Head of caudate nucleus (tissue), 42 donors: ENCODE measurements around the gene ATRAID.

Experiments
- DNase-seq, 42 donors: peaks; one replicate each; pipeline versions ENCODE4 v3.0.0 to v3.0.0-alpha.2; 2020 to 2021; ENCODE audit warnings: mixed read lengths in 7 of 42
- intact Hi-C: fragments of 100-400 bp; cut with DNase I; formaldehyde crosslinking; loops from one replicate; pipeline ENCODE4 v1.15.0; 2022

The ATRAID gene

DNA sequence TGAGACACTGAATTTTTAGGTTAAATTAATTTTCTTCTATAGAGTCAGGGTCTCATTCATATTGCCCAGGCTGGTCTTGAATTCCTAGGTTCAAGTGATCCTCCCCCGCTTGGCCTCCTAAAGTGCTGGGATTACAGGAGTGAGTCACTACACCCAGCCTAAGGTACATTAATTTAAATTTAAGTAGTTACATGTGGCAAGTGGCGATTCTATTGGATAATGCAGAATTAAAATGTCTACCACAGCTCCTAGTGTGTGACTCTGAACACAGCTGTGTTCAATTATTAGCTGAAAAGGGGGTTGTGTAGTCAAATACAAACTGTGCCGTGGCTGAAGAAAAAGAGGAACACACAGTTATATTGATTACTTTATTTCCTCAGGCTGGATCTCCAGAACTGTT lies 3.1 kb downstream of the ATRAID start:
- intact Hi-C loops, result loop anchor here (5.0 to 10.0 kb wide), 4 partner anchors 83 to 240 kb away; partner anchors contain the start of genes EIF2B4, MAPRE3, NRBP1 and PREB

DNA sequence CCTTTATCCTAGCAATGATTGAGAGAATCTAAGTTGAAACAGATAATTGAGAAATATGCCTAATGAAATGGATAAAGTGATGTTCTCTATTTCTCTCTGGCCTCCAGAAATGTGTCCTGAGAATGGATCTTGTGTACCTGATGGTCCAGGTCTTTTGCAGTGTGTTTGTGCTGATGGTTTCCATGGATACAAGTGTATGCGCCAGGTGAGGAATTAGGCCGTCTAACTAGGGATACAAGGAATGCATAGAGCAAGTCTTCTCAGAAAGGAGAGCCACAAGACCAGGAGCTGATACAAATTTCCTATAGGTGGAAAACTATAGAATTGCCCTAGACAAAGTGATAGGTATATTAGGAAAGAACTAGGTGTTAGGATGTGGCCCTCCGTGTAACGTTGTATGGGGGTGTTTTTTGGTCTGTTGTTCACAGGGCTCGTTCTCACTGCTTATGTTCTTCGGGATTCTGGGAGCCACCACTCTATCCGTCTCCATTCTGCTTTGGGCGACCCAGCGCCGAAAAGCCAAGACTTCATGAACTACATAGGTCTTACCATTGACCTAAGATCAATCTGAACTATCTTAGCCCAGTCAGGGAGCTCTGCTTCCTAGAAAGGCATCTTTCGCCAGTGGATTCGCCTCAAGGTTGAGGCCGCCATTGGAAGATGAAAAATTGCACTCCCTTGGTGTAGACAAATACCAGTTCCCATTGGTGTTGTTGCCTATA lies 4.7 kb downstream of the ATRAID start:
- intact Hi-C loops, result loop anchor here (10.0 kb wide), 1 partner anchor 242 kb away; the partner anchor contains the start of gene MAPRE3
- peak in 1 of 42 donors; percentile 15 for DNase-seq

More for the DNA sequence above, 3.1 kb downstream of the ATRAID start:
- DNase-seq, result no peak

DNA sequence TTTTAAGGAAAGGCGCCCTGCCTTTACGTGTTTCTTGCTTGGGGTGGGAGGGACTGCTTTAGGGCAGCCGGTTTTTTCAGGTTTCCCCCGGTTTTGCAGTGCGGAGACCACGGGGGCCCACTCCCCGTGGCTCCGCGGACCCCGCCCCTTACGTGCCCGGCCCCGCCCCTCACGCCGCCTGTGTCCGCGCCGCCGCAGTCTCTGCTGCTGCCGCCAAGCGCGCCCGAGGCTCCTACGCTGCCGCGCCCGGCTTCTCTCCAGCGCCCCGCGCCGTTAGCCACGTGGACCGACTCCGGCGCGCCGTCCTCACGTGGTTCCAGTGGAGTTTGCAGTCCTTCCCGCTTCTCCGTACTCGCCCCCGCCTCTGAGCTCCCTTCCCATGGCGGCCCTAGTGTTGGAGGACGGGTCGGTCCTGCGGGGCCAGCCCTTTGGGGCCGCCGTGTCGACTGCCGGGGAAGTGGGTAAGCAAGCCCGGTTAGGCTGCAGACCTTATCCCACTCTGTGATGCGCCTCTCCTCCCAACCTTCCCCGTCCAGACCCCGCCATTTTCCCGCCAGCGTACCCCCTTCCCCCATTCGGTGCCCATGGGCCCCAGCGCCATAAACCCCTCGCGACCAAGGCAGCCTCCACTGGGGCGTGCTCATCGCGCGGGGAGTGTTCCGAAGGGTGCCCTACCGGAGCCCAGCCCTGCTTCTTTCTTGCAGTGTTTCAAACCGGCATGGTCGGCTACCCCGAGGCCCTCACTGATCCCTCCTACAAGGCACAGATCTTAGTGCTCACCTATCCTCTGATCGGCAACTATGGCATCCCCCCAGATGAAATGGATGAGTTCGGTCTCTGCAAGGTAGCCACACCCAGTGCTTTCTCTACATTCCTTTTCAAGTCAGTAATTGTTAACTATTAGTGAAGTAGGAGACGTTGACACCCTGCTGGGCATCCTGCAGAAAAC lies 5.6 kb downstream of the ATRAID start, which contains the start of gene CAD:
CAD (plus strand) TSS at position 197 of the 949 bp plus-strand sequence; CDS start at position 380, 183 bp downstream.
- peak; percentile 76 to 96 (median 90) for DNase-seq
- intact Hi-C loops, result loop anchor here (10.0 kb wide), 1 partner anchor 243 kb away; the partner anchor contains the start of gene MAPRE3

DNA sequence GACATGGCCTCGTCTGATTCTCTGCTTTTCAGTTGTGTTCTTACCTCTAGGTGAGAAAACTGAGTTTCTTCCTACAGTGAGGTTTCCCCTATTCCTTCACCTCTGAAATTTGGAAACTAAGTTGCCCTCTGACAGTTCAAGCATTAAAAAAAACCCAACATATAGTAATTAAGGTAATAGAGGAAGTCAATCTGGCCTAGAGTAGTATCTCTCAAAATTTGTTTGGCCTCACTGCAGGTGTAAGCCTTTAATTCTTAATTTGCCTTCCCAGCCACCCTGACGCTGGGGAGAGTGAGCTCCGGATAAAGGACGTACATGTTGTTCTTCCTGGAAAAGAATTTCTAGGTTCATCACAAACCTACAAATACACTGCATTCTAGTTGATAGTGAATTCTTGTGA lies 6.8 kb downstream of the ATRAID start:
- intact Hi-C loops, result loop anchor here (10.0 kb wide), 1 partner anchor 244 kb away; the partner anchor contains the start of gene MAPRE3
- DNase-seq, result no peak

DNA sequence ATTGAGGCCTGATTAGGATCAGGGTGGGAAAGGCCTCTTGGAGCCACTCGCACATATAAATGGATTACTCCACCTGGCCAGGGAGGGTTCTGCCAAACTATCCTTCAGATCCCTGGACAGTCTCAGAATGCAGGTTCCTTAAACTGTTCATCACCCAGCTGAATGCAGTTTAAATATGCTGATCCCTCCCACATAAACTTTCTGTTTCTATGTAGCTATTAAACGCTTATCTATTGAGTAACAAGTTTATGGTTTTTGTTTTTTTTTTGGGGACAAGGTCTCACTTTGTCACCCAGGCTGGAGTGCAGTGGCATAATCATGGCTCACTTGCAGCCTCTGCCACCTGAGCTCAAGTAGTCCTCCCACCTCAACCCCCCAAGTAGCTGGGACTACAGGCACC lies 7.2 kb downstream of the ATRAID start:
- no peak for DNase-seq
- intact Hi-C loops, result loop anchor here (10.0 kb wide), 1 partner anchor 244 kb away; the partner anchor contains the start of gene MAPRE3

DNA sequence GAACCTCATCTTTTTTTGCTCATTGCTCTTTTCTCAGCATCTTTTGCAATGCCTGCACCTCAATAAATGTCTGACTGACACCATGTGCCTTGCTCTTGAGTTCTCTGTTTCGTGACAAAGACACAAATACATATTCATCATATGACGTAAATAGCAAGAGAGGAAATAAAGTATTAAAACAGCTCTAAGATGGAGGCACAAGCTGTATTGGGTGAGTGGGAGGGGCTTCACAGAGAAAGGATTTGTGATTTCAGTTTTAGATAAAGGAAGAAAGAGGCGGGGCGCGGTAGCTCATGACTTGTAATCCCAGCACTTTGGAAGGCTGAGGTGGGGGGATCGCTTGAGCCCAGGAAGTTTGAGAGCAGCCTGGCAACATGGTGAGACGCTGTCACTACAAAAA lies 8.2 kb downstream of the ATRAID start:
- intact Hi-C loops, result no loop called here
- no peak for DNase-seq

DNA sequence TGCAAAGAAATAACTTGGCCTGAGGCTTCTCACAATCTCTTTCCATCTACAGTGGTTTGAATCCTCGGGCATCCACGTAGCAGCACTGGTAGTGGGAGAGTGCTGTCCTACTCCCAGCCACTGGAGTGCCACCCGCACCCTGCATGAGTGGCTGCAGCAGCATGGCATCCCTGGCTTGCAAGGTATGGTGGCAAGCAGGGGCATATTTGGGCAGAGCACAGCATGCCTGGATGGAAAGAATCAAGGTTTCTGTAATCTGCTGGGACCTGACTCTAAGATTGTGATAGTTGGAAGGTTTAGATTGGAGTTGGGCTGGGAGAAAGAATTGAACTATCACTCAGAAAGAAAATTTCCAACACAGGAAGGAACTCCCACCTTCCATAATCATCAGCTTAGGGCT lies 9.3 kb downstream of the ATRAID start:
- no peak for DNase-seq
- intact Hi-C loops, result no loop called here

DNA sequence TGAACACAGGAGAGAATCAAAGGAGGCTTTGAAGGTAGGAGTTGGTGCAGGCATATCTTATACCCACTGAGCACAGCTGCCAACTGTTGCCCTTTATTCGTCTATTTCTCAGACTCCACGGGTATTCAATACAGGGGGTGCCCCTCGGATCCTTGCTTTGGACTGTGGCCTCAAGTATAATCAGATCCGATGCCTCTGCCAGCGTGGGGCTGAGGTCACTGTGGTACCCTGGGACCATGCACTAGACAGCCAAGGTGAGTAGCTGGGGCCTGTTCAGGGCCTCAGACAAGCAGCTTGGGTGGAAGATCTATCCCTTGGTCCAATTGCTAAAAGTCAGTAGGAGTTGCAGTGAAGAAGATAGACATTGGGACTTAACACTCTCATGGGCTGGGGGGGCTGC lies 10.6 kb downstream of the ATRAID start:
- intact Hi-C loops, result no loop called here
- no peak for DNase-seq

DNA sequence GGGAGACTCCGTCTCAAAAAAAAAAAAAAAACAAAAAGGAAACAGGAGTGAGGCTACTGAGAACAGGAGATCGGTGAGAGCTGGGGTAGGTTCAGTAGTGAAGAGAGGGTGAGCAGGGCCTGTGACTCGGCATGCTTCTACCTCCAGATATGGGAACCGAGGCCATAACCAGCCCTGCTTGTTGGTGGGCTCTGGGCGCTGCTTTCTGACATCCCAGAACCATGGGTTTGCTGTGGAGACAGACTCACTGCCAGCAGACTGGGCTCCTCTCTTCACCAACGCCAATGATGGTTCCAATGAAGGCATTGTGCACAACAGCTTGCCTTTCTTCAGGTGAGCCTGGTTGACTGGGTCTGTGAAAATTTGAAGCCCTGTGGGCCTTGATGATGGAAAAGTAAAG lies 11.6 kb downstream of the ATRAID start:
- intact Hi-C loops, result no loop called here

DNA sequence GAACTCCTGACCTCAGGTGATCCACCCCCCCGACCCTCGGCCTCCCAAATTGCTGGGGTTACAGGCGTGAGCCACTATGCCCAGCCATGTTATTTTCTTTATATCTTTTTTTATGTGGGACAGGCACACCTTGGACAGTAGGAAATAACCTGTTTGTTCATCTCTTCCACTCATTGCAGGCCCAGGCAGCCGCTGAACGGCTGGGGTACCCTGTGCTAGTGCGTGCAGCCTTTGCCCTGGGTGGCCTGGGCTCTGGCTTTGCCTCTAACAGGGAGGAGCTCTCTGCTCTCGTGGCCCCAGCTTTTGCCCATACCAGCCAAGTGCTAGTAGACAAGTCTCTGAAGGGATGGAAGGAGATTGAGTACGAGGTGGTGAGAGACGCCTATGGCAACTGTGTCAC lies 13.7 kb downstream of the ATRAID start:
- intact Hi-C loops, result no loop called here

More for the DNA sequence above, 11.6 kb downstream of the ATRAID start:
- DNase-seq, result no peak

DNA sequence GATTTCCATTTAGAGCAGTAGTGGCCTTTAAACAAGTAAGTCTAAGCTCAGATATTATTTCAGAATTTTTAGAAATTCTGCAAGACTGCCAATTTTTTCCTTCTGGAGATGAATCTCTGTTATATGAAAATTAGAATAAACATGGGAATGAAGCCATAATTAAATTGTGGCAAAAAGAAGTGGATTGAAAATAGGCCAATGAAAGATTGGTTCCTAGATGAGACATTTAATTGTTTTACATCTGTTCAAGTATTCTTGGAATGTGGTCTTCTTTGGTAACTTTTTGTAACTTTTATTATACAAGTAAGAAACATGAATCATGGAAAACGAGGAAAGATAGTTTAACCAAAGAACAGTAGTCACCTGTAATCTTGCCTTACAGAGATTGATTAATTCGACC lies 15.7 kb downstream of the ATRAID start:
- intact Hi-C loops, result no loop called here
- no peak for DNase-seq

More for the DNA sequence above, 13.7 kb downstream of the ATRAID start:
- DNase-seq, result no peak

DNA sequence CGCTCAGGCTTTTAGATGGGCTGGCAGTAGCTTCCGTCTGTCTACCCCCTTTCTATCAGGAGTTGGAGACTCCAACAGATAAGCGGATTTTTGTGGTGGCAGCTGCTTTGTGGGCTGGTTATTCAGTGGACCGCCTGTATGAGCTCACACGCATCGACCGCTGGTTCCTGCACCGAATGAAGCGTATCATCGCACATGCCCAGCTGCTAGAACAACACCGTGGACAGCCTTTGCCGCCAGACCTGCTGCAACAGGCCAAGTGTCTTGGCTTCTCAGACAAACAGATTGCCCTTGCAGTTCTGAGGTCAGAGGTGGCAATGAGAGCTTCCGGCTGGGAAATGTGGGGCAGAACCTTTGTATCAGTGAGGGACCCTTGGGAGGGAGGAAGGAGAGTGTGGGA lies 20.1 kb downstream of the ATRAID start:
- DNase-seq, result no peak
- intact Hi-C loops, result no loop called here

DNA sequence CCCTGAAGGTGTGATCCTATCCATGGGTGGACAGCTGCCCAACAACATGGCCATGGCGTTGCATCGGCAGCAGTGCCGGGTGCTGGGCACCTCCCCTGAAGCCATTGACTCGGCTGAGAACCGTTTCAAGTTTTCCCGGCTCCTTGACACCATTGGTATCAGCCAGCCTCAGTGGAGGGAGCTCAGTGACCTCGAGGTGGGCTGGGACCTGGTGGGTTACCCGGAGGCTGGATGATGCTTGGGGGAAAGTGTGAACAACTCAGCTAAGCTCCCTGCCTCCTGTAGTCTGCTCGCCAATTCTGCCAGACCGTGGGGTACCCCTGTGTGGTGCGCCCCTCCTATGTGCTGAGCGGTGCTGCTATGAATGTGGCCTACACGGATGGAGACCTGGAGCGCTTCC lies 21.5 kb downstream of the ATRAID start:
- intact Hi-C loops, result no loop called here
- no peak for DNase-seq

DNA sequence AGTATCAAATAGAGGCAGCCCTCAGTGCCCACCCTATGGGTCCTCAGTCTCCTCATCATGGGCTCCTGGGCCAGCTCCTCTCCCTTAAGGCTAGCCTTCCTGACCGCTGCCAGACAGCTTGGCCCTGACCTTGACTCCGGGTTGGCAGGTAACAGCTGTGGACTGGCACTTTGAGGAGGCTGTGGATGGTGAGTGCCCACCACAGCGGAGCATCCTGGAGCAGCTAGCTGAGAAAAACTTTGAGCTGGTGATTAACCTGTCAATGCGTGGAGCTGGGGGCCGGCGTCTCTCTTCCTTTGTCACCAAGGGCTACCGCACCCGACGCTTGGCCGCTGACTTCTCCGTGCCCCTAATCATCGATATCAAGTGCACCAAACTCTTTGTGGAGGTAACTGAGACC lies 24.3 kb downstream of the ATRAID start:
- no peak for DNase-seq
- intact Hi-C loops, result no loop called here

DNA sequence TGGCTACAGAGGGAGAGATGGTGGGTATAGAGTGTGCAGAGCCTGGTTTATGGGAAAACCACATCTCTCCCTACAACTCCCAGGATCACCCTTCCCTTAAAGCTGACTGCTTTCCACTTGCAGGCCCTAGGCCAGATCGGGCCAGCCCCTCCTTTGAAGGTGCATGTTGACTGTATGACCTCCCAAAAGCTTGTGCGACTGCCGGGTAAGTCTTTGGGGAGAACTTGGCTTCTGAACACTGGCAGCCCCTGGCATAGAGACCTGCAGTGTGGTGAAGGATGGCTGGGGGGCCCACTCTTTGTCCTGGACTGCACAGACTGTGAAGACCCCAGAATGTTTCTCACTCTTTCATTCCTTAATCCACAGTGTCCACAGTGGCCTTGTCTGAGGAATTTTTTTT lies 24.8 kb downstream of the ATRAID start:
- no peak for DNase-seq
- intact Hi-C loops, result no loop called here

DNA sequence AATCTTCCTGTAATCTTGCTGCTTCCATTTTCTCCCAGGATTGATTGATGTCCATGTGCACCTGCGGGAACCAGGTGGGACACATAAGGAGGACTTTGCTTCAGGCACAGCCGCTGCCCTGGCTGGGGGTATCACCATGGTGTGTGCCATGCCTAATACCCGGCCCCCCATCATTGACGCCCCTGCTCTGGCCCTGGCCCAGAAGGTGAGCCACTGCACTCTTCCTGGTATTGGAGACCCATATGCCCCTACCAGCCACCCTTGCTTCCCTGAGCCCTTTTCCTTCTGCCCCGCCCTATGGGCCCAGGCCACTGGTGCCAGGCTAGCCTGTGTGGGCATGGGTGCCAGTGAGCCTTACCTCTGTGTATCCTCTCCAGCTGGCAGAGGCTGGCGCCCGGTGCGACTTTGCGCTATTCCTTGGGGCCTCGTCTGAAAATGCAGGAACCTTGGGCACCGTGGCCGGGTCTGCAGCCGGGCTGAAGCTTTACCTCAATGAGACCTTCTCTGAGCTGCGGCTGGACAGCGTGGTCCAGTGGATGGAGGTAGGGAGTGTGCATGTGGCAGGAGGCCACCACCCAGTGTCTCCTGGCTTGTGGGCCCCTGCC lies 25.6 kb downstream of the ATRAID start:
- intact Hi-C loops, result no loop called here
- no peak for DNase-seq

DNA sequence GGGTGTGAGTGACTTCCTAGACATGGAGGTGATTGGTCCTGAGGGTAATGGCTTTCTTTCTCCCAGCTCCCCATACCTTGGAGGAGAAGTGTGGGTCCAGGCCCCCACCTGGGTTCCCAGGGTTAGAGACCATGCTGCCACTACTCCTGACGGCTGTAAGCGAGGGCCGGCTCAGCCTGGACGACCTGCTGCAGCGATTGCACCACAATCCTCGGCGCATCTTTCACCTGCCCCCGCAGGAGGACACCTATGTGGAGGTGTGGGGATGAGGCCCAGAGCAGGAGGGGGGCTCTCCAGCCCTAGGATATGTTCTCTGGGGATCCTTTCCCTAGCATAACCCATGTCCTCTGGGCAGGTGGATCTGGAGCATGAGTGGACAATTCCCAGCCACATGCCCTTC lies 27.1 kb downstream of the ATRAID start:
- no peak for DNase-seq
- intact Hi-C loops, result no loop called here

DNA sequence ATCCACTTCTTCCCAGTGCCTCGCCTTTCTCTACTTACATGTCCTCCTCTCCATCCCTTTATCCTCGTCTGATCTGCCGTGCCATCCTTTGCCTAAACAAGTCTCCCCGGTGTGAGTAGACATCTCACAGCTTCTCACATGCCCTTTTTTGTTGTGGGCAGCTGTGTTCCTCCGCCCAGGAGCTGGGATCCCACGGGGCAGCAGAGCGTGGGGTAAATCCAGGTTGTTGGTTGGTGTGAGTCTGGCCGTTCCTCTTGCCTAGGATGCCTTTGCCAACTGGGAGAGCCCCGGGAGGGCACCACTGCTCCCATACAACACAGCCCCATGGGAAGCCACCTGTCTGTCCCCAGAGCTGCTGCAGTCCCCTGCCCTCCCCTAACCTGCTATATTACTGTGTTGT lies 28.6 kb downstream of the ATRAID start:
- DNase-seq, result no peak
- intact Hi-C loops, result no loop called here
